Skin of body (tissue), 2 donors: Measurements from ENCODE around the gene IL10RB. TPM values are rescaled to one million over a fixed set of nuclear protein-coding genes. Genes with fewer than 3 reads are reported as not detected.
A peak's percentile ranks its signal among the peaks of the same experiment; 100 is the strongest.
"Not testable (repeated sequence)": the region's sequence is repeated elsewhere in the genome, so short reads cannot be mapped to it uniquely, and the experiment has no call there.

Experiments
- DNase-seq: peaks from one replicate; lab custom pipeline; 2025; lab: John Stamatoyannopoulos, UW
- total RNA-seq: library from RNA; depleted of rRNA; stranded (reverse); fragments of >200 nt; gene quantifications from one replicate; pipeline ENCODE4 v1.2.3, GENCODE V29; 2014

IL10RB gene
- total RNA-seq, result 28.9 TPM

DNA sequence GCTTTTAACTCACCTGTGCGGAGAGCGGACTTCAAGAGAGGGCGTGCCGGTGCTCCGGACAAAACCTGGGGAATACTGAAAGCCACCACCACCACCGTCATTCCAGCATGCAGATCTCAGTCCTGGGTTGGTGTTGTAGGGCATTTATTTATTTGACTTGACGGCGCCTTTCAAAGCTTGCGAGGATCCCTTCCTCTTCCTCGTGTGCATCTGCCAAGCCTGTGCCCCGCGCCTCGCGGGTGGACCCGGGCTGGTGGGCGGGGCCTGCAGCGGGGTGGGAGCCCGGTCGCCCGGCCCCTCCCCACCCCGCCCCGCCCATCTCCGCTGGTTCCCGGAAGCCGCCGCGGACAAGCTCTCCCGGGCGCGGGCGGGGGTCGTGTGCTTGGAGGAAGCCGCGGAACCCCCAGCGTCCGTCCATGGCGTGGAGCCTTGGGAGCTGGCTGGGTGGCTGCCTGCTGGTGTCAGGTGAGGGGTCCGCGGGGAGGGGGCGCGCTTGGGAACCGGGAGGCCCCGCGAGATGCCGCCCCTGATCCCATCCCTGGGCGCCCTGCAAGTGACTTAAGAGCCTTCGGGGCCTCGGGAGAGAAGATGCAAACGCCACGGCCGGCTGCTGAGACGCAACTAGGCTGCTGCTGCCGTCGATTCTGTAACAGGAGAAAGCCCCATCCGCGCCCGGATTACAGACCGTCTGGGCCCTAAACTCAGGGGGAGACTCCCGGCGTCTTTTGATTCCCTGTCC, at the start of gene IL10RB:
TSS of gene IL10RB (plus strand) at position 318 of the 739 bp plus-strand sequence. CDS start at position 417, 99 bp downstream.
- DNase-seq, result peak; percentile 60

DNA sequence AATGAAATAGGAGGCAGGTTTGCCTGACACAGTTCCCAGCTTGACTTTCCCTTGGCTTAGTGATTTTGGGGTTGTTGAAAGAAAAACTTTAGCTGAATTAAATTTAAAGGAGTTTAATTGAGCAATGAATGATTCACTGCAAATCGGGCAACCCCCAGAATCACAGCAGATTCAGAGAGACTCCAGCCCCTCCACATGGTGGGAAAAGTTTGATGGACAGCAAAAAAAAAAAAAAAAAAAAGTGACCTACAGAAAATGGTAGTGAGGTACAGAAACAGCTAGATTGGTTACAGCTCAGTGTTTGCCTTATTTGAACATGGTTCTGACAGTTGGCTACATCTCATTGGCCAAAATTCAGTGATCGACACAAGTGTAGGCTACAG, 49.0 kb upstream of the IL10RB start:
- no peak for DNase-seq

DNA sequence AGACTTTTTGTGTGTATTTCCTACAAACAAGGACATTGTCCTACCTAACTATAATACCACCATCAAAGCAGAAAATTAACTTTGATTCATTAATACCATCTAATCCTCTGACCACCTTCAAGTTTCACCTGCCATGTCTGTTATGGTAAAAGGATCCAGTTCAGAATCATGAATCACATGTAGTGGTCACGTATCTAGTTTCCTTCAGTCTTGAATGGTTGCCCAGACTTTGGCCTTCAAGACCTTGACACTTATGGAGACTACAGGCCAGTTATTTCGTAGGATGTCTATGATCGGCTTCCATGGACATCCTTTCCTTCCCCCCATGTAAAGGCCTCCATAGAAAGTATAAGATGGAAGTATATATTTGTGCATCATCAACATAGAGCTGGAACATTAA, 46.9 kb upstream of the IL10RB start:
- no peak for DNase-seq

DNA sequence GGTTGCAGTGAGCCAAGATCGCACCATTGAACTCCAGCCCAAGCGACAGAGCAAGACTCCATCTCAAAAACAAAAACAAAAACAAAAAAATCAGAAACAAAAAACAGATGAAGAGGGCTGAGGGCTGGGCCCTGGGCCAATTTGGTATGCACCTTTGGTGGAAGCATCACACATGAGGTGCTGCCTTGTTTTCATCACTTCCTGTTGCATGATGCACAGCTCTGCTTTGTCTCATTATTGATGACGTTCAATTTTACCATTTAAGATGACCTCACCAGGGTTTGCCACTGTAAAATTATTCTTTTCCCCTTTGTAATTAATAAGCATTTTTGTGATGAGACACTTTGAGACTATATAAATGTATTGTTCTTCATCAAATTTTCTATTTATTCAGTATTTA, 46.2 kb upstream of the IL10RB start:
- DNase-seq, result no peak

GRCh38 chr21:33225376-33225775, 40.8 kb upstream of the IL10RB start:
- DNase-seq, result not testable (repeated sequence)

GRCh38 chr21:33228455-33228854, 37.7 kb upstream of the IL10RB start:
- no peak for DNase-seq

DNA sequence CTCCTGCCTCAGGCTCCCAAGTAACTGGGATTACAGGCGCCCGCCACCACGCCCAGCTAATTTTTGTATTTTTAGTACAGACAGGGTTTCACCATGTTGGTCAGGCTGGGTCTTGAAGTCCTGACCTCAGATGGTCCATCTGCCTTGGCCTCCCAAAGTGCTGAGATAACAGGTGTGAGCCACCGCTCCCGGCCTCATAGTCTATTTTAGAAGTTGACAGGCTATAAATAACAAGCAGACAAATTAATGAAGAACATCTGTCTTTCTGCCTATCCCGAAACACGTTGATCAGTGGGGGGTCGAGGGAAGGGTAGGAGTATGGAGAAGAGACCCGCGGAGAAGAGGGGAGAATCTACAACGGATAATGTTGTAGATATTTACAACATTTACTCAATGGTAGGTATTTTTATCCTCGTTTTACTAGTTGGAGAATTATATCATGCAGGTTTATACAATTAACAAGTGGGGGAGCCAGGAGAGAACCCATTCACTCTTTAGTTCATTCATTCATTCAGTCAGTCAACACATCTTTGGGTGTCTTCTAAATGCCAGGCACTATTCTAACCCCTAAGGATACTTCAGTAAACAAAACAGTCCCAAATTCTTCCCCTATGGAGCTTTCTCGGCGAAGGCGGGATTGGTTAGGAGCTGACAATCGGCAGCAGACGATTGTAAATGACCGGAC, 36.9 kb upstream of the IL10RB start:
- no peak for DNase-seq

- peak; percentile 41 for DNase-seq
Observed at GRCh38 chr21:33229784-33230544, 36.2 kb upstream of the IL10RB start, which contains the start of gene IFNAR2. IFNAR2 (plus strand) TSS chr21:33229938; CDS start chr21:33241923, 11,985 bp downstream.

DNA sequence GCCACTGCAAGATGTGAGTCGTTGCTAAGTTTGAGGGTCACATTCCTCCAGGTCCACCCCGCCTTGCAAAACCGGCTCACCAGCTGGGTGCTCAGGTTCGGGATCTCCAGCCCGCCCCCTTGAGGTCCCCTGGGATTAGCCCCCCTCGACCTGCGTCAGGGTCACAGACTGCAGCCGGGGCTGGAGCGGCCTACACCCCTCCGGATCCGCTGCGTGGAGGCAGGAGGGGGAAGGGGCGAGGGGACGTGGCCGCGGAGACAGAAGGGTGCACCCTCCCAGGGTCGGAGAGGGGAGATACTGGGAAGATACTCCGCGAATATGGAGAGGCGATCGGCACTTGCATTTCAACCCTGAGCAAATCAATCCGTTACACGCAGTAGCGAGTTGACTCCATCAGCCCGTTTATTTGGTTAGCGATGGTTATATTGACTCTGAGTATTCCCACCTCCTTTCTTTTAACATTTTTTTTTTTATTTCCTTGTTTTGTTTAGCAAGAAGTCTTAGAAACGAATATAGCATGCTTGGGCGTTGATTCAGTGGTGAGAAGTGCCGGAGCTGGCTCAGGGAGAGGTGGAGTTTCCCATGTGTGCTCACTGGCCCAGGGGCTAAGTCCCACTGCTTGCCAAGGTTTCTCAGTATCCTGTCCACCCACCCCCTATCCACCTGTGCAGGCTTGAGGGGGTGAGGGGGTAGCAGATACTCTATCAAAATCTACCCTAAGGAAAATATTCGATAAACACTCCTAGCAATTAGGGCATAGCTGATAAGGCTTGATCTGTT, 35.4 kb upstream of the IL10RB start:
- no peak for DNase-seq

- DNase-seq, result no peak
Observed at GRCh38 chr21:33231526-33231925, 34.6 kb upstream of the IL10RB start.

DNA sequence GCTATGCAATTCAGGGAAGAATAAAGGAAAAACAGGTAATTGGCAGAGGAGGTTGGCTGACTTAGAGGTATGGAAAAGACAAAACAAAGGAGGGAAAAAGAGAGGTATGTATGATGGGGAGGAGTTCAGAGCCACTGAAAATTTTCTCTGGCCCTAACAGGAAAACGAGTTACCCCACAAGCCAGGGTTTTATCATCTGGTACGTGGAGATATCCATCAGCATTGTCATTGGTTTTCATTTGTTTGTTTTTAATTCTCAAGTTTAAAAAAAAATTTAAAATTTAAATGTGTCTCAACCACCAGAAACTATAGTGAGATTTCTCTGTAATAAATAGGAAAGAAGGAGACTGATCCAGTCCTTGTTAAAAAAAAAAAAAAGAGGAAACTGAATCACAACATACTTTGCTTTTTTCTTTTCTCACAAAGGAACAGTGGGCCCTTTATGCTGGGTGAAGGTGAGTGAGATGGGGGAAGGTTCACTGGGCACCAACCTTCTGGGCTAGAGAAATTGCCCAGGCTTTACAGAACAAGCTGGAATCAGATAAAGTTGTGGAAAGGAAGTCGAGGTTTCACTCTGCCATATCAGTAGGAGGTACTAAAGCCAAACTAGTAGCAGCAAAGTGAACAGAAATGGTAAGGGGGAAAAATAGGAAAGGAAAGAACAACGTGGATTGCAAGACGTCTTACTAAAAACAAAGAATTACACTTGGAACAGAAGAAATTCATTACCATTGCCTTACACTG, 33.7 kb upstream of the IL10RB start:
- no peak for DNase-seq

GRCh38 chr21:33234635-33235520, 31.3 kb upstream of the IL10RB start:
- DNase-seq, result no peak

DNA sequence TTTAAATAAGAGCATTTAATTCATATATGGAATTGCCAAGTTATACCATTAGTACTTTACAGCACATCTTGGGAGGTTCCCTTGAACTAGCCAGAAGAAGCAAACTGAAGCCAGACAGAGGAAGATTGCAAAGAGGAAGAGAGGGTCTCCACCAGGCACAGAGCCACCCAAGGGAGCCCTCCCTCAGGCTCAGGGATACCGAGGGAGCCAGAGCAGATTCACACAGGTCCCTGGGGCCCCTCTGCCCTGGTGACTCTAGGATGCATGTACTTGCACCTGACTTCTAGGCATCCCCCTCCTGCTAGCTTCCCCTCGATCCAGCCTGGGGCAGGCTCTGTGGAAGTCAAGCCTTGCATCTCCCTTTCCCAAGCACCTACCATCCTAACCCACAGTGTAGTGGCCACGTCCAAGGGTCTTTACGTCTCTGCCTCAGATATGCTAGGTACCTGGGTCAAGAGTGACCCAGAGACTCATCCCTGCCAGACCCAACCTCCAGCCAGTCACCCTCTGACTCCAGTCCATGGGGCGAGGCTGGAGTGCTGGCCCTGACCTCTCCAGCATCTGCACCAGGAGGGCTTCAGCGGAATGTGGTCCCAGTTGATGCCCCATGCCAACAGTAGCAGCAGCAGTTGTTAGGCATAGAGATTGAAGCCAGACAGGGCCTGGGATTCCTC, 30.0 kb upstream of the IL10RB start:
- DNase-seq, result no peak

- peak; percentile 43 for DNase-seq
Observed at GRCh38 chr21:33236766-33237165, 29.4 kb upstream of the IL10RB start.

GRCh38 chr21:33237486-33237885, 28.7 kb upstream of the IL10RB start:
- DNase-seq, result no peak

GRCh38 chr21:33238146-33238545, 28.0 kb upstream of the IL10RB start:
- no peak for DNase-seq

- DNase-seq, result no peak
Observed at GRCh38 chr21:33238565-33239255, 27.5 kb upstream of the IL10RB start.

DNA sequence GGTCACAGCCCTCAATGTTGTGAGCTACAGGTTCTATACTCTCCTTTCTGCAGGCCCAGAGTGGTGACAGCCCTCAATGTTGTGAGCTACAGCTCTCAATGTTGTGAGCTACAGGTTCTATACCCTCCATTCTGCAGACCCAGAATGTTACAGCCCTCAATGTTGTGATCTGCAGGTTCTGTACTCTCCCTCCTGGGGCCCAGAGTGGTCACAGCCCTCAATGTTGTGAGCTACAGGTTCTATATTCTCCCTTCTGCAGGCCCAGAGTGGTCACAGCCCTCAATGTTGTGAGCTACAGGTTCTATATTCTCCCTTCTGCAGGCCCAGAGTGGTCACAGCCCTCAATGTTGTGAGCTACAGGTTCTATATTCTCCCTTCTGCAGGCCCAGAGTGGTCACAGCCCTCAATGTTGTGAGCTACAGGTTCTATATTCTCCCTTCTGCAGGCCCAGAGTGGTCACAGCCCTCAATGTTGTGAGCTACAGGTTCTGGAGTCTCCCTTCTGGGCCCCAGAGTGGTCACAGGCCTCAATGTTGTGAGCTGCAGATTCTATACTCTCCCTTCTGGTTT, 26.5 kb upstream of the IL10RB start:
- not testable (repeated sequence) for DNase-seq
